GM18907 (cell line): ENCODE results near the gene ZNF664.
A peak's percentile ranks its signal among the peaks of the same experiment; 100 is the strongest.

Experiments
- ATAC-seq: cut with Tn5 transposase; IDR thresholded peaks from one replicate; pipeline ENCODE4 v1.9.1; 2021; ENCODE audit warnings: mild to moderate bottlenecking, moderate library complexity; ENCODE audit not compliant: unreplicated experiment

ZNF664 gene

DNA sequence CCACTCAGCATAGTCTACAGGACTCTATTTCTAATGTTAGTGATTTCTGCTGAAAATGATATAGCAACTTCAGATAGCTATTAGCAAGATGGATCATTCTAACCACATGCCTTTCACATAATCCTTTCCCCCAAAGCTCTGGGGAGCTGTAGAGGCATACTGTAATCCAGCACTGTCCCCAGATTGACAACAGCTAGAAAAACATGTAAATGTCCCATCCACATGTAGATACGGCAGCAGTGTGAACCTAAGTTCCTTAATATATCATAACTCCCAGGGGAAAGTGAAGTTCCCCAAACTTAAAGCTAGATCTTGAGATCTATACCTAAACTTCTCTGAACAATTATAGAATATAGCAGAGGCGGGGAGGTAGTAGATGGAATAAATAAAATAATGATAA lies 14.0 kb downstream of the ZNF664 start:
- ATAC-seq, result no peak

DNA sequence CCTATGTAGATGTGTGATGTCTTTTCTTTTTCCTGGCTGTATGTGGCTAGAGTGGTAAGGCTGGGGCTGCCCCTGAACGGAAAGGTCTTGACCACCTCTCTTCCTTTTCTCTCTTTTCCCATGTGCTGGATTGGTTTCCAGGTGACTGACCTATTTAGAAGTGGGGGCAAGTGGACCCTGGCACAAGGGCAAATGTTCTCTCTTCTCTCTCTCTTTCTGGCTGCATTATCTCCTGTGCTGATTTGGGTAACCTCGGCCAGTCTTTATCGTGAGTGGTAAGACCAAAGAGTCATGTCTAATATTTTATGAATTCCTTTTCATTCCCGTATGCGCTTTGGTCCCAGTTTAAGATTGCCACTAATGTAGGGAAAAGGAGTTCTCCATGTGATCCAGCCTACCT lies 16.2 kb downstream of the ZNF664 start:
- ATAC-seq, result no peak

DNA sequence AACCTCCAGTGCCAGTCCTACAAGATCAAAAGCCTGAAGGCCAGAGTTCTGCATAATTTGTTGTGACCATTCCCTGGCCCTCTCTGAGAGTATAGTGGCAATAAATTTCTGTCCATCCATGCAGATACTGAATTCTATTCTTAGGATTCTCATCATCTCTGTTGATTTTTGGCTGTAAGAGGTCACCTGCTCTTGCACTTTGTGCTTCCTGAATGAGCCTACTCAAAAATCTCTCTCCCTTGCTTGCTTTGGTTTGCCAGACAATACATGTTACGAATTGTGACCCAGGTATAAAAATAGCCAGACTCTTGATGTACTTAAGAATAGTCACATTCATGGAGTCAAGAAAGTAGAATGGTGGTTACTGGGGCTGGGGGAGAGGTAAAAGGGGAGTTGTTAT lies 16.7 kb downstream of the ZNF664 start:
- ATAC-seq, result no peak

DNA sequence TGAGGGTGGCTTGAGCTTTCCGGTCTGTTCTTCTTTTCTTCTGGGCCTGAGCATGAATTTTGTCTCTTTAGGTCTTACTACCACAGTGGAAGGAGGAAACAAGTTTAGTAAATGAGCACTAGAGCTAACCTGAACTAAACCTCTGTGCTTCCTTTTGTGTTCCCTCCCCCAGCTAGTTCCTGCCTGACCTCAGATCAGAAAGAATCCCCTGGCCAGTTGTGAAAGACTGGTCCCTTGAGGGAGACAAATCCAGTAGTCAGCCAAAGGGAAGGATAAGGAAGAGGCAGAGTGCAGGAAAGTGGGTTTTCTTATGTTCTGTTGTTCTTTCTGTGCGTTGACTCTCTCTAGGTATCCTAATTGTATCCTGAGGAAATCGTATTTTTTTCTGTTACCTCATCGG lies 17.5 kb downstream of the ZNF664 start:
- no peak for ATAC-seq

DNA sequence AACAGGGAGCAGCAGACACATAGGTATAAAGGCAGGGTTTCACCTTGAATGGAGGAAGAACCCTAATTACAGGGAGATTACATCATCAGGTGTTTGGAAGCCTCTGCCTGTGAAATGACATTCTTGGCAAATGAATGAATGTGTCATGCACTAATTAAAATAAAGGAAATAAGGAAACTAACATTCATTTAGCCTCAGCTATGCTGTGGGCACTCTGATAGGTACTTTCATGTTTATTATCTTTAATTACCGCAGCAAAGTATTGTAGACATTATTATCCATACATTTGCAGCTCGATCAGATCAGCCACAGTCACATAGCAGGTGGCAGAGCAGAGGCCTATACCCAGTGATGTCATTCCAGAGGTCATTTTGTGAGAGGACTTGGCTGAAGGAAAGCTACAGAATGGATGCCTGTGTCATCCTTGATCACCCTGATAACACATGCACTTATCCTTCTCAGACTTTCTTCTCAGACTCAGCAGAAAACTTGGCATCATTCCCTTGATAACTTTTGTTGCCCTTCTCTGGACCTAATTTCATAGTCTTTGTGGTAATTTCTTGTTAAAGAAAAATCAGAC lies 18.4 kb downstream of the ZNF664 start:
- ATAC-seq, result no peak

DNA sequence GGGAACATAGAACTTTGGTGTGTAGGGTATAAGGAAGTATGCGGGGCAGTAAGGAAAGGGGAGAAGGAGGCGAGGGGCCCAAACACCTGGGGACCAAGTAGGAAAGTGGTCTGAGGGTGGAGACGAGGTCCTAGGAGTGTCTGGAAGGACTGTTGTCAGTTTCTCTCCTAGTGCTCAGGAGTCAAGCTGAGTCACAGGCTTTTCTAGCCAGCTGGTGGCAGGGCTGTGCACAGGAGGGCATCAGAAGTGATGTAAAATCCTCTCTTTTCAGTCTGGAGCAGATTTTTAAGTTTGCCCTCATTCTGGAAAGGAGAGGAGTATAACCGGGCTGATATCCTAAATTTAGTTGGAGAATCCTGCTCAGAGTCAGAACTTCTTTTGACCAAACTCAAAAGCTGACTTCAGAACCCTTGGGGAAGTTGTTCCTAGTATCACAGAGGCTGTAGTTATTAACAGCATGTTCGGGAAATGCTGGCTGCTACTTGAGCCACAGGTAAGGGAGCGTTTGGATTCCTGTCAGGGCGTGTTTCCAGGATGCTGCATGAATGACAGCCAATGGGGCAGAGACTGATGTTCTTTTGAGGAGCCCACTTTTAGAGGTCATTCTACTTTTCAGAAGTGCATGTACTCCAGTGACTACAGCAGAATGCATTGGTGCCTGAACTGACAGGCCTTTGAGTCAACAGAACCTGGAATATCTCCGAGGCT lies 19.3 kb downstream of the ZNF664 start:
- ATAC-seq, result no peak

DNA sequence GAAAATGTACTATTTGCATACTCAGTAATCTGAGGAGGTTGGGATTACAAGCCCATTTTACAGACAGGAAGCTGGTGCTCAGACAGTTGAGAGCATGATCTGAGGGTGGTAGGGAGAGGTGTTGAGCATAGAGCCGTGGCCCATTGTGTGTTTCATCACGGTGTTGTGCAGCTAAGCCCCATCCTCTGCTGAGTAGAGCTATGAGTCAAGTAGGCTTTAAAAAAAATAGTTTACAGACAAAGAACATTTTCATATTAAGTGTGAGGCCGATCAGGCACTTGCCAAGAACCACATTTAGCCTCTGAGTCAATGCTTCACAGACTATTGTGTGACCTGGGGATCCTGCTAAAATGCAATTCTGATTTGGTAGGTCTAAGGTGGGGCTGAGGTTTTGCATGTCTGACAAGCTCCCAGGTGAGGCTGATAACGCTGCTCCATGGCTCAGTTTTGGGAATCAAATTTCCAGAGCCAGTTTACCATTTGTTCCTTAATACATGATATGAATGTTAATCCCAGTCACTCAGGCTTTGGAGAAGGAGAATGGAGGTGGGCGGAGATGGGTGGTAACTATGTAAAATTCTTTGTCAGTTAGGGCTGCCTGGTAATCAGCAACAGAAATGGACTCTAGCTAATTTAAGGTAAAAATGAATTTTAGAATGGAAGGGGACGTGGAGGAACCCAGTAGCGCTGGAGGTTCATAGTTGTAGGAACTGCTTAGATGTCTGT lies 22.2 kb downstream of the ZNF664 start:
- no peak for ATAC-seq

DNA sequence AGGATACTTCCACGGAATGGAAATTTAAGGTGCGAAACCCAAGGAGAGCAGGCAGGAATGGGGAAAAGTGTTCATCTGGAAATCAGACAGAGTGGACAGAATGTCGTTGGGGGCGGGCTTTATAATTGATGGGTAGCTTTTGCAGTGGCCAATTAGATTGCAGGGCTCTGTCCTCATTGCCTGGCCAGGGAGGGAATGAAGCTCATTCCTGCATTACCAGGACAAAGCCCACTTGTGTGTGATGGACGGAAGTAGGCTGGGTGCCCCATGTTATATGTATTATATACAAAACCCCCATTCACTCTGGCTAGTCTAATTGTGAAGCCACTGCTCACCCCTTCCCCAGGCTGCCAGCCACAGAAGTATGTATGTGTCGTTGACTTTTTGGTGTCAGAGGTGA lies 23.6 kb downstream of the ZNF664 start:
- ATAC-seq, result no peak

DNA sequence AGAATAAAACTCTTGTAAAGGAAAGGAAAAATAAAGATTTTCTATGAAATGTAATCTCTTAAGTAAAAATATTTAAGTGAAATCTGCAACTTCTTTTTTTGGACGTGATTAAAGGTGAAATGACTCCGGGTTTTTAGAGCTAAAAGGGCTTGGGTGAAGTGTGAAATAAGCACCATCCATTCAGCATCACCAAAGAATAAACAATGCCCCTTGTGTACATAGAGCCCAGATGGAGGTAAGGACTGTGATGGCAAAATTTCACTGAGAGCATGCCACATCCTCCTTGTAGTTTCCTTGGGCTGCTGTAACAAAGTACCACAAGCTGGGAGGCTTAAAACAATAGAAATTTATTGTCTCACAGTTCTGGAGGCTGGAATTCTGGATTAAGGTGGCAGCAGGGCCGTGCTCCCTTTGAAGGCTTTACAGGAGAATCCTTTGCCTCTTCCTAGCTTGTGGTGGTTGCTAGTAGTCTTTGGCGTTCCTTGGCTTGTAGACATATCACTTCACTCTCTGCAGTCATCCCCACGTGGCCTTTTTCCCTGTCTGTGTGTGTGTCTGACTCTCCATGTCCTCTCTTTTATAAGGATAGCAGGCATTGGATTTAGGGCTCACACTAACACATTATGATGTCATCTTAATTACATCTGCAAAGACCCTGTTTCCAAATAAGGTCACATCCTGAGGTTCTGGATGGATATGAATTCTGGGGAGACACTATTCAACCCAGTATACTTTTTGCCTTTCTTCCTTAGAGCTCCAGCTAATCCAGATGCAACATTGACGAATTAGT lies 24.2 kb downstream of the ZNF664 start:
- ATAC-seq, result no peak

DNA sequence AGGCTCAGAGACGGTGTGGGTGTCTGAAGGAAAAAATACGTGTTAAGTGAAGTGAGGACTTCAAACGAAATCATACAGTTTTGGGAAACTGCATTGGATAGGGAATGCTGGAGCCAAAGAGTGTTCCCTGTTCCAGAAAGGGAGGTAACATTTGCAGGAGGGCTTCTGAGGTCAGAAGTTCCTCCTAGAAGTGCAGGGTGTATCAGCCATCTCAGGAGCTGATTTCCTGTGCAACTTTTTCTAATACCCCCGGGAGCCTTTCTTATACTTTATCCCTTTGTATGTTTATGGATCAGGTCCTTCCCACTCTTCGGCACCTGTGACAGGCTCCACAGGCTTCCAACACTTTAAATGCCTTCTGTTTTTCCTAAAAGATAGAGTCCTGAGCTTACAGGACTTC lies 24.9 kb downstream of the ZNF664 start:
- ATAC-seq, result no peak

DNA sequence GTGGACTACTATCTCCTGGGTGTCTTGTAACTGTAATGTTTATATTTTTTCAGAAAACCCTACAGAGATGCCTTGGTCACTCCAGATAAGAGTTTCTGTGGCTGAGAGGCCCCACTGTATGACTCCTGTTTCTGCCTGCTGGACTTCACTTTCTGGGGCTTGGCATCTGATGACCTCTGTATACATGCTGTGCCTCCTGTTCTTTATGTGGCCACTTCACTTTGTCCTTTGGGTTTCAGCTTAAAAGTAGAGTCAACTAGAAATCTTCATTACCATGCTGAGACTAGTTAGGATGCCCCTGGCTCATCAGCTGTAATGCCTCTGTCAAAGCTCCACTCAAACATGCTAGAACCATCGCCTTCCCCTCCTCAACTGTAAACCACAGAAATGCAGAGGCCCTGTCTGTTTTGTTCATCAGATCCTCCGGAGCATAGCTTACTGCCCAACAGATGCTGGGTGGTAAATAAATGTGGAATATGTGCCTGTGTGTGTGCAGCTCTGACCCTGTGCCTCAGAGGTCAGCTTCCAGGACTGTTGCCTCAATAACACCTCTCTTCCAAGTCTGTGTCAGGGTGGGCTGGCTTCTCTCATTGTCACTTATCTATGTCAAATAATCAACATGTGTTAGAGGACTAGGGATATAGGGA lies 25.5 kb downstream of the ZNF664 start:
- ATAC-seq, result no peak

DNA sequence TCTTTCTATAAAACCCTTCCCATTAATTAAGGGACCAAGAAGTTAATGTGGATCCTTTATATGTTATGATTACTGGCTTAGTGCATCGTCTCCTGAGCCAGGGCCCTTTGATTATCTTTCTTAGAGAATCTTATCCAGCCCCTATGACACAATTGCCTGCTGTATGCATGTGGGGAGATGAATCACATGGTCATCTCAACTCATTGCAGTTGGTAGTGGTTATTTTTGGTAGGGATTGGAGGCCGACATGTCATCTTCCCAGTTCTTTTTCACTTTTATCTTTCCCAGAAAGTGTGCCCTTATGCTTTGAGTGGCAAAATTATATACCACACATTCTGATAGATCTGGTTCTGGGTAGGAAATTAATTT lies 26.0 kb downstream of the ZNF664 start:
- no peak for ATAC-seq

DNA sequence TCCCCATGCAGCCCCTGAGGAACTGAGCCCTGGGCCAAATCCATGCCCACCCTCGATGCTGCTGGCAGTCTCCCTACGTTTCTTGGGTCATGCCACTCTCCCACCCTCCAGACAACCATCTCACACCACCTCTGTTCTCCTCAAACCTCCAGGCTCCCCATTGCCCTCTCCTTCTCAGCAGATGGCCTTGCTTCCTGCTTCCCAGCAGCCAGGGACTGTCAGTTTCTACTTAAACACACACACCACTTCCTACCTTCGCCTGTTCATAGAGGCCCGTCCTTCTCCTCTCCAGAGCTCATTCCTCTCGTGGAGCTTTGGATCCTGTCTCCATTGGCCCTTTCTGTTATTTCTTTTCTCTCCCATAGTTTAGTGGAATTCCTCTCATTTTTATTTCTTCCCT lies 27.1 kb downstream of the ZNF664 start:
- no peak for ATAC-seq

DNA sequence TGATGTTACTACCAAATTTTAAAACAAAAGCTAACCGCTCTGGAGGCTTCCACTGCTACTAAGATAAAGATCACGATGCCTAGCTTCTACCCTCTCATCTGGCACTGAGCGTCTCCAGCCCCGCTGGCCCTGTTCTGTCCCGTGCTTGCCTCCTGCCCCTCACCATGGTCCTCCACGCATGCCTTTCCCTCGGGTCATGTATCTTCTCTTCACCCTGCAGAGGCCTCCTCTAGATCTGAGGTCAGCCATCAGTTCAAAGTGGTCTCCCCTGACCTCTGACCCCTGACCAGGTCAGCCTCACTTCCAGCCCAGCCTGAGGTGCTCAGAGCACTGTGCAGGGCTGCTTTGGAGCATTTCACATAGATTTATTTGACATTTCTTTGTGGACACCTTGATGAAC lies 28.3 kb downstream of the ZNF664 start:
- no peak for ATAC-seq

DNA sequence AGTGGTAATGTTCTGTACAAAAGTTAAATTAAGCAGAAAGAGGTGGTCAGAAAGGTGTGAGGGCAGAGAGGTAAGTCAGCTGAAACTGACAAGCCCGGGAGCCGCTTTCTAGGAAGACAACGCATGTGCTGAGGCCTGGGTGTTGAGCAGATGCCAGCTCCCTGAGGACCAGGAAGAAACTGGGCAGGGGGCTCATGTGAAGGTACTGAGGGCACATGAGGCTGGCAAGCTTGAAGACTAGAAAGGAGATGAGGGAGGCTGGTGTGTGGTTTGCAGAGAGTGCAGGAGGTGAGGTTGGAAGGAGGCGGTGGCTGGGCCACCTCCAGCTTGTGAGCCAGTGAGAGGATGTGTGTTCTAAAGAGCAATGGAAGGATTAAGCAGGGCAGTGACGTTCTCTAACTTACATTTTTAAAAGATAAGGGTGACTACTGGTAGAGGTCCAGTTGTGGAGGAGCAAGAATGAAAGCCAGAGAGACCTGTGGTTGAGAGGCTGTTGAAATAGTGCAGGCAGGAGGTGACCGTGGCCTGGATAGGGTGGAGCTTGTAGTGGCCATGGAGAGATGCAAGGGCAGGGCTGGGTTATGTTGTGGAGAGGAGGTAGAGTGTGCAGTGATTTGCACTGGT lies 29.1 kb downstream of the ZNF664 start:
- ATAC-seq, result no peak

DNA sequence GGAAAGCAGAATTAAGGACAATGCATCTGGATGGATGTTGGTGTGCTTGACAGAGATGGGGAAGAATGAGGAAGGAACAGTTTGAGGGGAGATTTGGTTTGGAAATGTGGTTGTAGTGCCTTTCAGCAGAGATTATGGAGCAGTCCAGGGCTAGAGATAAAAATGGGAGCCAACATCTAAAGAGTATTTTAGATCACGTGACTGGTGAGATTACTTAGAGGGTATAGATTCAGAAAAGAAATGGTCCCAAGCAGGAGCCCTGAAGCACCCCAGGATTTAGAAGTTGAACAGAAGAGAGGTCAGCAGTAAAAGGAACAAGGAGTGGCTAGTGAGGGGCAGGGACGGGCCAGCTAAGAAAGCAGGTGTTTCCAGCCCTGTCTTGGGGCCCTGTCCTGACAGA lies 29.6 kb downstream of the ZNF664 start:
- no peak for ATAC-seq

DNA sequence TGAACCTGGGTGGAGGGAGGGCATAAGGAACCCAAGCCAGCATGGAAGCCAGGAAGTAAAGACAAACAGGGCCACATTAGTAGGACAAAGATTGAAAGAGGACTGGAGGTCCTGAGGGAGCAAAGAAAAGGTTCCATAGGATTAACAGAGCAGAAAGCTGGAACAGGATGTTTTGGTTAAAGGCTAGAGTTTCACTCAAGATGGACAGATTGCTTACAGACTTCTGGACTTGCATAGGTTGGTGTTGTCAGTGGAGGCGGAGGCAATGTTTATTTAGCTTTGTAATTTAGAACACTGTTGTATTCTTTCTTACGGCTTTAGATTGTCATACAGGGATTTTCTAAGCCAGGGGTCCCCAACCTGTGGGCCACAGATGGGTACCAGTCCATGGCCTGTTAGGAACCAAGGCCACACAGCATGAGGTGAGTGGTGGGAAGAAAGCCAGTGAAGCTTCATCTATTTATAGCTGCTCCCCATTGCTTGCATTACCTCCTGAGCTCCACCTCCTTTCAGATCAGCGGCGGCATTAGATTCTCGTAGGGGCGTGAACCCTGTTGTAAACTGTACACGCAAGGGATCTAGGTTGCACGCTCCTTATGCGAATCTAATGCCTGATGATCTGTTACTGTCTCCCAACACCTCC lies 31.3 kb downstream of the ZNF664 start:
- no peak for ATAC-seq

DNA sequence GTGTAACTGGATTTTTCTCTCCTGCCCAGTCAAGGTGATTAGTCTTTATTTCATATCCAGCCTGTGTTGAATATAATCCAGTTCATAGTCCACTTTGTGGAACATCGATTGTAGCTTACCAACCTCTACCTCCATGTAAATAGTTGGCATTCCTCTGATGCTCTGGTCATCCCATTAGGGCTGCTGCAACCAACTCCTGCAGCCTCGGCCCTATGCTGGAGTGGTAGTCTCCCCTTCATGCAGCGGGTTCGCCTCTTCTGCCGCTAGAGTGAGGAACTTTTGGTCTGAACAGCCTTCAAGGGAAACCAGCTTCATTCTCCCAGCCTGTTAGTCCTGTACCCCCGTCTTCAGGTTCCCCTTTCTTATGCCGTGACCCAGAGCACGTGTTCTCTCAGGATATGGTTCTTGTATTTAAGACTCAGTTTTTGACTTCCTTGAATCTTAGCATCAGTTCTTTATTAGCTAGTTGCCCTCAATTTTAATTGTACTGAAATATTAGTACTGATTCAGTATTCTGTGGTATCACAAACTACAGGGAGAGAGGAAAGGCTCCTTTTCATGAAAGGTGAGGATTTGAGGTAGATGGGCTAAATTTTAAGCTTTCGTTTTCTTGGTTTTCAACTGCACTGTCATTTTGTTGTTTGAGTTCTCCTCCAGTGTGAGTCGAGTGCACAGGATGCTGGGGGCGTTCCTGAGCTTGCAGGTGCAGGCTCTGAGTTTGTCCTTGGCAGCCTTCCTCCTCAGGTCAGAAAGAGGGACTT lies 33.2 kb downstream of the ZNF664 start:
- peak; percentile 60 for ATAC-seq
